Astrocyte (in vitro differentiated cells and primary cell): ENCODE data around the gene CFAP57. TPM values are rescaled to one million over a fixed set of nuclear protein-coding genes. Genes with fewer than 3 reads are reported as not detected.

Experiments
- DNase-seq: peaks from one replicate; pipeline ENCODE4 v3.0.0-alpha.2; 2010; ENCODE audit warnings: low read depth
- FAIRE-seq: peaks from 2 replicates; lab custom pipeline; 2011; peaks lifted over from hg19 to GRCh38; lab: Jason Lieb, UNC
- H2AFZ ChIP-seq: 2 replicates; pipeline ENCODE4 v1.6.0; 2012; ENCODE audit warnings: low read depth, low read length, inconsistent platforms
- H3K27ac ChIP-seq: 2 replicates; pipeline ENCODE4 v1.5.1; 2011; ENCODE audit warnings: low read depth, low read length, inconsistent platforms
- H3K27me3 ChIP-seq: 2 replicates; pipeline ENCODE4 v1.6.0; 2011; ENCODE audit warnings: low read length, inconsistent platforms; ENCODE audit not compliant: insufficient read depth
- H3K36me3 ChIP-seq: 2 replicates; pipeline ENCODE4 v1.5.1; 2011; ENCODE audit warnings: low read length, inconsistent platforms; ENCODE audit not compliant: insufficient read depth
- H3K4me1 ChIP-seq: 2 replicates; pipeline ENCODE4 v1.5.1; 2011; ENCODE audit warnings: low read length, inconsistent platforms; ENCODE audit not compliant: insufficient read depth
- H3K4me2 ChIP-seq: 2 replicates; pipeline ENCODE4 v1.6.0; 2012; ENCODE audit warnings: low read length, inconsistent platforms
- H3K4me3 ChIP-seq: 2 replicates; pipeline ENCODE4 v1.5.1; 2011; ENCODE audit warnings: low read depth, mild to moderate bottlenecking, low read length, inconsistent platforms; ENCODE audit not compliant: insufficient read depth
- H3K79me2 ChIP-seq: 2 replicates; pipeline ENCODE4 v1.6.0; 2012; ENCODE audit warnings: mild to moderate bottlenecking, low read length, inconsistent platforms; ENCODE audit not compliant: insufficient read depth
- H3K9ac ChIP-seq: 2 replicates; pipeline ENCODE4 v1.6.0; 2012; ENCODE audit warnings: mild to moderate bottlenecking, low read length, inconsistent platforms
- H3K9me3 ChIP-seq: 2 replicates; pipeline ENCODE4 v1.5.1; 2012; ENCODE audit warnings: low read depth, mild to moderate bottlenecking, low read length, inconsistent platforms; ENCODE audit not compliant: insufficient read depth
- H4K20me1 ChIP-seq: 2 replicates; pipeline ENCODE4 v1.6.0; 2012; ENCODE audit warnings: low read length, inconsistent platforms; ENCODE audit not compliant: insufficient read depth
- H3K27ac Mint-ChIP-seq: one replicate; pipeline ENCODE4 v1.8.0; 2021; ENCODE audit warnings: mild to moderate bottlenecking, mixed read lengths; ENCODE audit not compliant: unreplicated experiment
- H3K27me3 Mint-ChIP-seq: one replicate; pipeline ENCODE4 v1.8.0; 2021; ENCODE audit warnings: low read depth, mixed read lengths; ENCODE audit not compliant: unreplicated experiment
- H3K36me3 Mint-ChIP-seq: one replicate; pipeline ENCODE4 v1.8.0; 2021; ENCODE audit warnings: low read depth, mixed read lengths; ENCODE audit not compliant: unreplicated experiment
- H3K4me1 Mint-ChIP-seq: one replicate; pipeline ENCODE4 v1.8.0; 2021; ENCODE audit warnings: low read depth, mixed read lengths; ENCODE audit not compliant: unreplicated experiment
- H3K4me3 Mint-ChIP-seq: one replicate; pipeline ENCODE4 v1.8.0; 2021; ENCODE audit warnings: mild to moderate bottlenecking, moderate library complexity, mixed read lengths; ENCODE audit not compliant: unreplicated experiment
- H3K9me3 Mint-ChIP-seq: one replicate; pipeline ENCODE4 v1.8.0; 2021; ENCODE audit warnings: mild to moderate bottlenecking, mixed read lengths; ENCODE audit not compliant: unreplicated experiment
- CTCF ChIP-seq: IDR thresholded peaks from 2 replicates; pipeline ENCODE4 v1.5.1; 2011; ENCODE audit warnings: low read depth, mild to moderate bottlenecking, inconsistent platforms, low read length, moderate library complexity; ENCODE audit not compliant: insufficient read depth
- EZH2 ChIP-seq: IDR thresholded peaks from 2 replicates; pipeline ENCODE4 v1.6.1; 2012; ENCODE audit warnings: mild to moderate bottlenecking, low read length, inconsistent platforms; ENCODE audit not compliant: insufficient read depth
- total RNA-seq: library from RNA; stranded (reverse); gene quantifications from 2 replicates; pipeline ENCODE4 v1.2.1, GENCODE V29; 2021

CFAP57 gene
- total RNA-seq, 1 donor from 2014 or later: 0.18 TPM

GRCh38 chr1:43271186-43272118 is 99.3 kb downstream of the CFAP57 start:
- no peak overlapping the region for H3K4me3 ChIP-seq
- peak; percentile 18 for DNase-seq

GRCh38 chr1:43272161-43272560 is 100.0 kb downstream of the CFAP57 start:
- no peak overlapping the region for H3K9ac ChIP-seq
- Mint-ChIP-seq H3K9me3 (peaks cover 5% of the 10 kb centered on the region), H3K27me3 (peaks cover 13% of the 10 kb centered on the region), H3K27ac (no peak overlapping the region), H3K4me3 (no peak overlapping the region), H3K4me1 (peaks cover 4% of the 10 kb centered on the region), H3K36me3 (no peaks in the 10 kb centered on the region)
- H4K20me1 ChIP-seq: no peaks in the 10 kb centered on the region
- H3K4me3 ChIP-seq: no peak overlapping the region
- FAIRE-seq: no peak
- peaks cover 7% of the 10 kb centered on the region for H3K4me1 ChIP-seq
- H3K36me3 ChIP-seq: no peaks in the 10 kb centered on the region
- no peak overlapping the region for H2AFZ ChIP-seq
- H3K27ac ChIP-seq: no peak overlapping the region
- no peak overlapping the region for H3K4me2 ChIP-seq
- no peaks in the 10 kb centered on the region for H3K79me2 ChIP-seq
- H3K9me3 ChIP-seq: no peaks in the 10 kb centered on the region
- no peak for DNase-seq
- H3K27me3 ChIP-seq: peaks cover 5% of the 10 kb centered on the region
- TF ChIP-seq EZH2 (no peak), CTCF (no peak)

More at GRCh38 chr1:43271186-43272118, 99.3 kb downstream of the CFAP57 start:
- H3K9me3 Mint-ChIP-seq: peaks cover 3% of the 10 kb centered on the region
- no peaks in the 10 kb centered on the region for H3K36me3 ChIP-seq
- no peak overlapping the region for H3K9ac ChIP-seq
- H3K27ac Mint-ChIP-seq: no peak overlapping the region
- peak overlapping the region; percentile 71 for H3K4me2 ChIP-seq
- H3K9me3 ChIP-seq: no peaks in the 10 kb centered on the region
- no peaks in the 10 kb centered on the region for H3K79me2 ChIP-seq
- peak overlapping the region; percentile 34 for H2AFZ ChIP-seq
- no peaks in the 10 kb centered on the region for H4K20me1 ChIP-seq
- H3K36me3 Mint-ChIP-seq: no peaks in the 10 kb centered on the region
- H3K4me1 ChIP-seq: peaks cover 7% of the 10 kb centered on the region
- TF ChIP-seq CTCF (no peak), EZH2 (no peak)
- peaks cover 10% of the 10 kb centered on the region for H3K27me3 Mint-ChIP-seq
- no peak overlapping the region for H3K27ac ChIP-seq
- peaks cover 4% of the 10 kb centered on the region for H3K4me1 Mint-ChIP-seq
- peaks cover 5% of the 10 kb centered on the region for H3K27me3 ChIP-seq
- FAIRE-seq: no peak
- peak overlapping the region; percentile 54 for H3K4me3 Mint-ChIP-seq
